Endothelial cell of umbilical vein (primary cell): ENCODE measurements around the gene RPL31. TPM values are rescaled to one million over a fixed set of nuclear protein-coding genes. Genes with fewer than 3 reads are reported as not detected.

Experiments
- BruUV-seq: library from RNA; stranded (reverse); fragments of 400-500 nt; replicated peaks from 2 replicates; lab custom pipeline; 2021; lab: Mats Ljungman, UMichigan
- CTCF ChIA-PET: fragments of 300-600, 350-600 bp; sonication (Branson Sonifier 250); formaldehyde crosslinking; loops from one replicate; lab custom pipeline; 2021; ENCODE audit warnings: antibody characterized with exemption, inconsistent platforms; lab: Charles Lee
- POLR2A ChIA-PET: fragments of 300-600, 350-600 bp; sonication (Branson Sonifier 250); formaldehyde crosslinking; loops from one replicate; lab custom pipeline; 2021; ENCODE audit warnings: antibody characterized with exemption, inconsistent platforms; lab: Charles Lee
- DNase-seq: peaks from one replicate; pipeline ENCODE4 v3.0.0-alpha.2; 2011; ENCODE audit warnings: low read depth, low spot score
- FAIRE-seq: peaks from 2 replicates; lab custom pipeline; 2011; peaks lifted over from hg19 to GRCh38; lab: Jason Lieb, UNC
- H2AFZ ChIP-seq: 2 replicates; pipeline ENCODE4 v1.6.0; 2012; ENCODE audit warnings: low read depth, low read length, control low read depth, inconsistent platforms
- H3K27ac ChIP-seq: 2 replicates; pipeline ENCODE4 v1.5.1; 2011; ENCODE audit warnings: low read depth, mild to moderate bottlenecking, control low read depth, low read length, moderate library complexity; ENCODE audit not compliant: insufficient read depth
- H3K27me3 ChIP-seq, 2 experiments: 2 replicates each; pipeline versions ENCODE4 v1.6.0 to v1.6.1; 2011; ENCODE audit warnings: low read length in 2 of 2, mixed read lengths in 1 of 2; ENCODE audit not compliant: control insufficient read depth in 2 of 2, insufficient read depth in 2 of 2
- H3K36me3 ChIP-seq, 2 experiments: 2 replicates in 1 of 2; 3 replicates in 1 of 2; pipeline ENCODE4 v1.5.1; 2011; ENCODE audit warnings: low read length in 2 of 2, mild to moderate bottlenecking in 1 of 2, moderate library complexity in 1 of 2; ENCODE audit not compliant: control insufficient read depth in 2 of 2, insufficient read depth in 2 of 2; ENCODE audit errors: extremely low read depth in 1 of 2
- H3K4me1 ChIP-seq: 3 replicates; pipeline ENCODE4 v1.5.1; 2011; ENCODE audit warnings: mild to moderate bottlenecking, low read length; ENCODE audit not compliant: control insufficient read depth, insufficient read depth; ENCODE audit errors: extremely low read depth
- H3K4me2 ChIP-seq: 2 replicates; pipeline ENCODE4 v1.6.1; 2011; ENCODE audit warnings: low read length, control low read depth, mixed read lengths; ENCODE audit not compliant: insufficient read depth
- H3K4me3 ChIP-seq, 3 experiments: fragments of 200-600 bp in 1 of 3; sonication (generic), shearing (Covaris generic) in 1 of 3; replicated peaks in 1 of 3; 2 replicates each; pipeline ENCODE4 v1.5.1; 2011 to 2016; ENCODE audit warnings: control low read depth in 3 of 3, low read length in 3 of 3, mild to moderate bottlenecking in 2 of 3, inconsistent platforms in 1 of 3, low read depth in 1 of 3, moderate library complexity in 1 of 3; ENCODE audit not compliant: insufficient read depth in 1 of 3
- H3K79me2 ChIP-seq: 2 replicates; pipeline ENCODE4 v1.6.0; 2012; ENCODE audit warnings: low read length, inconsistent platforms; ENCODE audit not compliant: control insufficient read depth, insufficient read depth
- H3K9ac ChIP-seq: replicated peaks from 2 replicates; pipeline ENCODE3; 2011; ENCODE audit warnings: low read length, control low read depth; ENCODE audit not compliant: insufficient read depth; ENCODE audit errors: extremely low read depth
- H3K9me1 ChIP-seq: replicated peaks from 3 replicates; pipeline ENCODE4 v1.6.0; 2011; ENCODE audit warnings: mild to moderate bottlenecking, low read length; ENCODE audit not compliant: control insufficient read depth, insufficient read depth; ENCODE audit errors: extremely low read depth
- H3K9me3 ChIP-seq: replicated peaks from 2 replicates; pipeline ENCODE4 v1.5.1; 2012; ENCODE audit warnings: low read length, inconsistent platforms; ENCODE audit not compliant: control insufficient read depth, insufficient read depth
- H4K20me1 ChIP-seq: replicated peaks from 2 replicates; pipeline ENCODE3; 2011; ENCODE audit warnings: mild to moderate bottlenecking, low read length; ENCODE audit not compliant: control insufficient read depth, insufficient read depth; ENCODE audit errors: extremely low read depth
- EZH2 ChIP-seq: IDR thresholded peaks from 2 replicates; pipeline ENCODE4 v1.6.1; 2012; ENCODE audit warnings: borderline replicate concordance, low read depth, mild to moderate bottlenecking, moderate library complexity, low read length, inconsistent platforms; ENCODE audit not compliant: severe bottlenecking
- FOS ChIP-seq: IDR thresholded peaks from 2 replicates; pipeline ENCODE4 v1.6.1; 2011; ENCODE audit warnings: mild to moderate bottlenecking, low read length, moderate library complexity, borderline replicate concordance; ENCODE audit not compliant: insufficient read depth
- GATA2 ChIP-seq: IDR thresholded peaks from 2 replicates; pipeline ENCODE4 v1.7.0; 2011; ENCODE audit warnings: low read depth, mild to moderate bottlenecking, moderate library complexity, mixed read lengths, low read length; ENCODE audit not compliant: insufficient read length, insufficient read depth
- JUN ChIP-seq: IDR thresholded peaks from 2 replicates; pipeline ENCODE4 v1.6.1; 2011; ENCODE audit warnings: borderline replicate concordance, low read depth; ENCODE audit not compliant: insufficient read length, insufficient read depth
- MYC ChIP-seq: IDR thresholded peaks from one replicate; pipeline ENCODE4 v1.6.1; 2011; ENCODE audit warnings: mild to moderate bottlenecking, low read depth, low read length
- POLR2A ChIP-seq: IDR thresholded peaks from 2 replicates; pipeline ENCODE4 v1.6.1; 2012; ENCODE audit warnings: low read depth, mild to moderate bottlenecking, control low read depth, low read length
- POLR2AphosphoS5 ChIP-seq: IDR thresholded peaks from 2 replicates; pipeline ENCODE4 v1.6.1; 2012; ENCODE audit warnings: low read depth, mild to moderate bottlenecking, control low read depth, low read length, moderate library complexity; ENCODE audit not compliant: insufficient read depth
- dilution Hi-C: fragments of 300-500 bp; cut with MboI; formaldehyde crosslinking; loops from one replicate; pipeline ENCODE4 v1.15.0; 2019; ENCODE audit warnings: low sequenced_read_pairs; ENCODE audit not compliant: extremely low pct_ligation_motif_present
- intact Hi-C: fragments of 100-400 bp; cut with micrococcal nuclease; formaldehyde crosslinking; loops from one replicate; pipeline ENCODE4 v1.10.0; 2022
- polyA plus RNA-seq, 4 experiments: library from polyadenylated mRNA; depleted of rRNA in 3 of 4; stranded (reverse) in 3 of 4; unstranded in 1 of 4; fragments of >200 nt; gene quantifications; 2 replicates each; pipeline versions ENCODE4 v1.2.1 to v1.2.3, GENCODE V29; 2011 to 2012; ENCODE audit warnings: missing spikeins in 1 of 4
- total RNA-seq: library from RNA; stranded (reverse); gene quantifications from 2 replicates; pipeline ENCODE4 v1.2.3, GENCODE V29; 2021
- TF ChIP-seq, protein P1 (sequence below): IDR thresholded peaks from 2 replicates; pipeline ENCODE4 v1.6.1; 2011; ENCODE audit not compliant: insufficient read depth, insufficient read length
- TF ChIP-seq, protein P2 (sequence below), 2 donors: IDR thresholded peaks; 1 replicate in 1 of 2; 2 replicates in 1 of 2; pipeline ENCODE4 v1.5.1; 2011; ENCODE audit warnings: low read length in 2 of 2, mild to moderate bottlenecking in 2 of 2, moderate library complexity in 2 of 2, control low read depth in 1 of 2, inconsistent platforms in 1 of 2, low read depth in 1 of 2; ENCODE audit not compliant: insufficient read depth in 1 of 2; ENCODE audit errors: extremely low read depth in 1 of 2

RPL31 gene
- total and polyA plus RNA-seq, 2 donors (not counting 3 experiments of a cell fraction or from before 2014, with no cell fraction given): 1,137 to 1,355 TPM

DNA sequence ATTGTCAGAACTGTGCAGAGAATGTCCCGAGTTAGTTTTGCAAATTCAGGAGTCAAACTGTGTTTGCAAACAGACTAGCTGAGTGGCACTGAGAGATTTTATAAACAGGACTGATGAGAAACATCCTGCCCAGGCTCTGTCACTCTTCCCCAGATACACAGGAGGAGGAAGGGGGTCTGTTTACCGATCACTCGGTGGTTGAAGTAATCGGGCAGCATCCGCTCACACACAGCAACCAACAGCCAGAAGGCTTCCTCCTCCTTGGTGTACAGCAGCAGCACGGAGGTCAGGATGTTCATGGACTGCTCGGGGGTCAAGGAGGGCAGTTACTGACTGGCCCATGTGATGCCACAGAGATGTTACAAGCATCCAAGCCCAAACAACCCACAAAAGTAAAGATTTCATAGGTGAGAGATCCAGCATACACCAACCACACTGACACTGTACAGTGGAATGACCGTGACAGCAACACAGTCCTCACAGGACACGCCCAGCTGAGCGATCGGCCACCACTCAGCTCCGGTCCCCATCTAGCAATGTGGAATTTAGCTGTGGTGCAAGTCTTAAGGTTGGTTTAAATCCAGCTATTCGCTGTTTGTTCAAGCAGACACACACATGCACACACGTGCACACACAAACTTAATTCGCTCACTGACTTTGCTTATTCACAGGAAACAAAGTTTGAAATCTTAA lies 30.1 kb downstream of the RPL31 start:
- no TSS peak for BruUV-seq
- dilution Hi-C loops (loop anchor here (25.0 kb wide), 1 partner anchor 180 kb away; no protein-coding TSS in a partner anchor), intact Hi-C loops (no loop called here)

More for the DNA sequence above, 30.1 kb downstream of the RPL31 start:
- H3K9ac ChIP-seq: no peak overlapping the region
- no peaks in the 10 kb centered on the region for H3K9me1 ChIP-seq
- TF ChIP-seq JUN (no peak), FOS (no peak), MYC (no peak), POLR2AphosphoS5 (no peak), EZH2 (no peak), POLR2A (no peak), GATA2 (no peak)
- TF ChIP-seq, protein P1, sequence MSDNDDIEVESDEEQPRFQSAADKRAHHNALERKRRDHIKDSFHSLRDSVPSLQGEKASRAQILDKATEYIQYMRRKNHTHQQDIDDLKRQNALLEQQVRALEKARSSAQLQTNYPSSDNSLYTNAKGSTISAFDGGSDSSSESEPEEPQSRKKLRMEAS: no peak
- TF ChIP-seq, protein P2, sequence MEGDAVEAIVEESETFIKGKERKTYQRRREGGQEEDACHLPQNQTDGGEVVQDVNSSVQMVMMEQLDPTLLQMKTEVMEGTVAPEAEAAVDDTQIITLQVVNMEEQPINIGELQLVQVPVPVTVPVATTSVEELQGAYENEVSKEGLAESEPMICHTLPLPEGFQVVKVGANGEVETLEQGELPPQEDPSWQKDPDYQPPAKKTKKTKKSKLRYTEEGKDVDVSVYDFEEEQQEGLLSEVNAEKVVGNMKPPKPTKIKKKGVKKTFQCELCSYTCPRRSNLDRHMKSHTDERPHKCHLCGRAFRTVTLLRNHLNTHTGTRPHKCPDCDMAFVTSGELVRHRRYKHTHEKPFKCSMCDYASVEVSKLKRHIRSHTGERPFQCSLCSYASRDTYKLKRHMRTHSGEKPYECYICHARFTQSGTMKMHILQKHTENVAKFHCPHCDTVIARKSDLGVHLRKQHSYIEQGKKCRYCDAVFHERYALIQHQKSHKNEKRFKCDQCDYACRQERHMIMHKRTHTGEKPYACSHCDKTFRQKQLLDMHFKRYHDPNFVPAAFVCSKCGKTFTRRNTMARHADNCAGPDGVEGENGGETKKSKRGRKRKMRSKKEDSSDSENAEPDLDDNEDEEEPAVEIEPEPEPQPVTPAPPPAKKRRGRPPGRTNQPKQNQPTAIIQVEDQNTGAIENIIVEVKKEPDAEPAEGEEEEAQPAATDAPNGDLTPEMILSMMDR (IDR thresholded peaks at IDR 0.05; ENCODE audit: extremely low read depth in 1 of 2, insufficient read depth in 1 of 2, low read depth in 1 of 2, low read length in 2 of 2): no peak
- no peak overlapping the region for H3K27ac ChIP-seq
- no peaks in the 10 kb centered on the region for H3K27me3 ChIP-seq
- ChIA-PET POLR2A (no interaction called here), CTCF (interaction anchor here (1.1 to 3.5 kb wide), 7 partner anchors 9 to 186 kb away, joined by 3 to 15 read pairs (median 7); no protein-coding TSS in a partner anchor)
- H2AFZ ChIP-seq: no peak overlapping the region
- FAIRE-seq (no peak), DNase-seq (no peak)
- no peak overlapping the region for H3K4me3 ChIP-seq
- H4K20me1 ChIP-seq: no peaks in the 10 kb centered on the region
- peaks cover 15 to 25% of the 10 kb centered on the region in 2 experiments for H3K36me3 ChIP-seq
- no peak overlapping the region for H3K4me2 ChIP-seq
- no peaks in the 10 kb centered on the region for H3K9me3 ChIP-seq
- H3K4me1 ChIP-seq: no peaks in the 10 kb centered on the region
- H3K79me2 ChIP-seq: no peaks in the 10 kb centered on the region
